GM19025 (cell line): ENCODE data around the gene RHOB.
"Not testable (repeated sequence)": the region's sequence is repeated elsewhere in the genome, so short reads cannot be mapped to it uniquely, and the experiment has no call there.

ENCODE experiments used
- ATAC-seq: cut with Tn5 transposase; IDR thresholded peaks from one replicate; pipeline ENCODE4 v1.9.1; 2021; ENCODE audit warnings: mild to moderate bottlenecking, low read depth, moderate library complexity; ENCODE audit not compliant: unreplicated experiment

The RHOB gene

DNA sequence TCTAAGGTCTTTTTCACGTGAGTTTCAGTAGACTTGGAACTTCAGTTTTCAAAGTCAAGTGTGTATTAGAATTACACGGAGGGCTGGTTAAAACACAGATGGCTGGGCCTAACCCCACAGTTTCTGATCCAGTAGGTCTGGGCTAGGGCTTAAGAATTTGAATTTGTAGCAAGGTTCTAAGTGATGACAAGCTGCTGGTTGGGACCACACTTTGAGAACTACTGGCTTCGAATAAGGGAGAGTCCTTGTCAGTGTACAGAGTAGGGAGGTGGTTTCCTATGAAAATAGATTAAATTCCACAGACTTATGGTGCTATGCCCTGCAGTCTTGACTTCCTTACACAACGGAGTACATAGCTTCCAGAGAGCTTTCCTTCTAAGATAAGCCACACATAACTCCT lies 4.5 kb downstream of the RHOB start:
- ATAC-seq: no peak

DNA sequence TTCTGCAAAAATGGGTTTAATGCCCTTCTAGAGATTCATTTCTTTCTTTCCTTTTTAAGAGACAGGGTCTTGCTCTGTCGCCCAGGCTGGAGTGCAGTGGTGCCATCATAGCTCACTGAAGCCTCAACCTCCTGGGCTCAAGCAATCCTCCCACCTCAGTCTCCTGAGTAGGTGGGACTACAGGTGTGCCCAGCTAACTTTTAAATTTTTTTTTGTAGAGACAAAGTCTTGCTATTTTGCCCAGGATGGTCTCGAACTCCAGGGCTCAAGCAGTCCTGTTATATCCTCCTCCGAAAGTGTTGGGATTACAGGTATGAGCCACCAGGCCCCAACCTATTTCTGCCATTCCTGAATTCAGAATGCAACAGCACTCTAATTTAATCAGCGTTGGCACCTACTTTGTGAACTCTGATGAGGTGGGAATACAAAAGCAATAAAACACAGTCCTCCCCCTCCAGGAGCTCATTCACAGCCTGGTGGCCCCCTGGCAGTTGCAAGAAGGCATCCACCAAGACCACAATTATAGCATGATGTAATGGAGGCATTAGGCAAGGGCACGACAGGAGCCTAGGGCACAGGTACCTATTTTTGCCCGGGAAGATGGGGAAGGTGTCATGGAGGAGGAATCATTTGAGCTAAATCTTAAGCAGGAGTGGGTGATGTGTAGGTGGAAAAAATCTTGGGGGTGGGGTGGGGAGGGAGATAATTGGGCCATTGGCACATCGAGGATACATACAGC lies 5.1 kb downstream of the RHOB start:
- no peak for ATAC-seq

DNA sequence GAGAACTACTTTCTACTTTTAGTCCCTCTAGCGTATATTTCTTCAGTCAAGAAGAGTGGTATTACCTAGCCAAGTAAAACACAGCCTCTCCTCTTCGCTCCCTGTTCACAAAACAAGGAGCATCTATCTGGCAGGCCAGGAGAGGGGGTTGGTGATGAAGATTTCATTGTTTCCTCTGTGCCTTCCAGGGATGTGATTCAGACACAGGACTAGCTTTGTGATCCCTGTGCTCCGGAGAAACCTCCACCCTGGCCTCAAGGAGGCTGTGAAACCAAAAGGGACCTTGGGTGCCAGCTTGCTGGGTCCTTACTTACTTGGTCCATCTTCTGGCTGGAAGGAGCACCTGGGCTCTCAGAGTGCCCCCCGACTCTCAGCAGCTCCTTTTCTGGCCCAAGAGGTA lies 5.7 kb downstream of the RHOB start:
- no peak for ATAC-seq

DNA sequence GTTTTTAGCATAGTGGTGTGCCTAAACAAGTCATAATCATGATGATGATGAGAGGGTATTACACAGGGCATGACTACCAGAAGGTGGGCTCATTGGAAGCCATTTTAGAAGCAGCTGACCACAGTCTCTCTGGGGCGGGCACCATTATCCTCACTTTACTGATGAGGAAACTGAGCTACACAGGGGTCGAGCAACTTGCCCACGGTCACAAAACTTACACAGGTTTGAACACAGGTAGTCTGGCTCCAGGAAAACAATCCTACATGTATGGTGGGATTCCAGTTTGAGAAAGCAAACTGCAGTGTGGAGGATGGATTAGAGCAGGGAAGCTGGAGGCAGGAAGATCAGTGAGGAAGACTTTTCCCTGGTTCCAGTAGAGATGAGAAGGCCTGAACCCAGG lies 6.2 kb downstream of the RHOB start:
- ATAC-seq: no peak

DNA sequence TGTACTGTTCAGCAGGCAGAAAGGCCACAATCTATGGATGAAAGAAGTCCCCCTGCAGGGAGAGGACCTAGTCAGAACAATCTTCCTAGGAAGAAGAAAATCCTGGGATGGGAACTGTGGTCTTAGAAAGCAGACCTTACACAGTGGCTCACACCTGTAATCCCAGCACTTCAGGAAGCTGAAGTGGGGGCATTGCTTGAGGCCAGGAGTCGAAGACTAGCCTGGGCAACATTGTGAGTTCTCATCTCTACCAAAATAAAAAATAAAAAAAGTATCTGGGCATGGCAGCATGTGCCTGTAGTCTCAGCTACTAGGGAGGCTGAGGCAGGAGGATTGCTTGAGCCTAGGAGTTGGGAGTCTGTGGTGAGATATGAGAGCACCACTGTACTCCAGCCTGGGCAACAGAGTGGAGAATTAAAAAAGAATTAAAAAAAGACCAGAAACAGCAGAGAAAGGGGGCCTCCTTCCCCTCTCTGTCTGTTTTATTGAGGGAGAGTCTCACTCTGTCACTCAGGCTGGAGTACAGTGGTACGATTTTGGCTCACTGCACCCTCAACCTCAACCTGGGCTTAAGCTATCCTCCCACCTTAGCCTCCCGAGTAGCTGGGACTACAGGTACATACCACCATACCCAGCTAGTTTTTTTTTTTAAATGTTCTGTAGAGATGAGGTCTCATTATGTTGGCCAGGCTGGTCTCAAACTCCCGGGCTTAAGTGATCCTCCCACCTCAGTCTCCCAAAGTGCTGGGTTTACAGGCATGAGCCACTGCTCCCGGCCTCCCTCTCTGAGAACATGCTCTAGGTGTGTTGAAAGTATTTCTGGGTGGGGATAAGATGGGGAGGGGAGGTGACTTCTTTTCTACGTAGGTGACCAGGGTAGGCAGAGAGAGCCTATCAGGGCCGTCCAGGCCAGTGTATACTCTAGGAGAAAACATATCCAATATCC lies 7.4 kb downstream of the RHOB start:
- no peak for ATAC-seq

DNA sequence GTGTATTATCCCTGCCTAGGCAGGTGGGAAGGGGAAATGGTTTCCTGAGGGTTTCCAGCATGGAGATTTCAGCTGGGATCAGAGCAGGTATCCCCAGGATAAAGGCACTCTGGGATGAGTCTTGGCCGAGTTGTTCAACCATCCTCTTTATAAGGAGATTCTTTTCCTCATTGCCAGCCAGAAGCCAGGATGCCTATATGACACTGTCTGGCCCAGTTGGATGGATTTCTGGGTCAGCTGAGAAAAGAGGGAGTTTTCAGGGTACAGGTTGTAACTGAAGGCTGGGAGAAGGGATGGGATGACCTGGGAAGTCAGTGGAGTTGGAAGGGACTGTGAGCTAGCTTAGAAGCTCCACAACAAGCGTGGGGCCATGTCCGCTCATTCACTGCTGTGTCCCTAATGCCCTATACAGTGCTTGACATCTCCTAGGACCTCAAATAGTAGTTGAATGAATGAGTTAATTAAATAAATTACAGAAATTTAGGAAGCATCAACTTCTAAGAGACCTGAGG lies 8.3 kb downstream of the RHOB start:
- ATAC-seq: no peak

DNA sequence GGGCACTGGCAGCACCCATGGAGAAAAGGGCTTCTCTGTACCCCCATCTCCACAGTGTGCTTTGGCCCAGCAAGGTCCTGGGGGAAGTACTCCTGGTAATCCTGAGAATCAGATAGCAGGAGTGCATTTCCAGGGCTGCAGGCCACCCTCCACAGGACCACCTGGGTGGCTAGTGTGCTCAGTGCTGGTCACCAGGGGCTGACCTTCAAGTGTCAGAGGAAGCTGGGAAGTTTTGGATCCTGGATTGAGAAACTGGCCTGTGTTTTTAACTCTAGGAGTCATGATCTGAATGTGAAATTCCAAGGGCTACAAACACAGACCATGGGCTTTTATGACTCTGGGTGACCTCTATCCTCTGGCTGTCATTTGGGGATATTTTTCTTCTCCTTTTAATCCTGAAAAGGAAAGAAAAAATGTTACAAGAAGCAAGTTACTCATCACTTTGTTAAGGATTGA lies 9.3 kb downstream of the RHOB start:
- no peak for ATAC-seq

DNA sequence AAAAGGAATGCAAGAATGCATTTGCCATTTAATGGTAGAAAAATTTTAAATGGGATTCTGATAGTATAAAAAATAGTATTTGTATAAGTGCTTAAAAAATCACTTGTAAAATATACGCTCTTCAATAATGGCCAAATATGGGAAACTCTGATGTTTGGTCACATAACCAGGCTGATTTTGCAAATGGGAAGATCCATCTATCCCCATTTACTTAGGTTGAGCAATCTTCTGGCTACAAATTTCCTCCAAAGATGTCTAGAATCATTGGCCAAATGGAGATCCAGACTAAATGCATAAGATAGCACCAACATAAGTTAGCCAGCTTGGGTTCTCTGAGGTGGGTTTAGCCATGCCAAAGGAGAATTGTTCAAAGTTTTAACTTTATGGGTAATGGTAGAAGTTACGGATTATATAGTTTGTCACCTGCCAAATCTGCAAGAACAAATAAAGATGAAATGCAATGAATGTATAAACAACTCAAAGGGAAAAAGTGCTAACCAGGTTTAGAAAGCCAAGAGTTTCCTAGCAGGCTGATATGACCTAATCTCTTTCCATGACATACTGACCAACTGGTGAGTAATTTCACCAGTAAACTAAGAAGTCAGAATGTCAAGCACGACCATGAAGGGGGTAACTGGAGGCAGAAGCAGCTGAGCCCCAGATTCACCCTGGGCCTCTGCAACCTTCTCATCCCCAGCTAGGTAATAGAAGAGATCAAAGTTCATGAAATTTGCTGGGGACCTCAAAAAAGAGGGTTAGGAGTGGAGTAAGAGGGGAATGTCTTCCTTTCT lies 10.0 kb downstream of the RHOB start:
- no peak for ATAC-seq

DNA sequence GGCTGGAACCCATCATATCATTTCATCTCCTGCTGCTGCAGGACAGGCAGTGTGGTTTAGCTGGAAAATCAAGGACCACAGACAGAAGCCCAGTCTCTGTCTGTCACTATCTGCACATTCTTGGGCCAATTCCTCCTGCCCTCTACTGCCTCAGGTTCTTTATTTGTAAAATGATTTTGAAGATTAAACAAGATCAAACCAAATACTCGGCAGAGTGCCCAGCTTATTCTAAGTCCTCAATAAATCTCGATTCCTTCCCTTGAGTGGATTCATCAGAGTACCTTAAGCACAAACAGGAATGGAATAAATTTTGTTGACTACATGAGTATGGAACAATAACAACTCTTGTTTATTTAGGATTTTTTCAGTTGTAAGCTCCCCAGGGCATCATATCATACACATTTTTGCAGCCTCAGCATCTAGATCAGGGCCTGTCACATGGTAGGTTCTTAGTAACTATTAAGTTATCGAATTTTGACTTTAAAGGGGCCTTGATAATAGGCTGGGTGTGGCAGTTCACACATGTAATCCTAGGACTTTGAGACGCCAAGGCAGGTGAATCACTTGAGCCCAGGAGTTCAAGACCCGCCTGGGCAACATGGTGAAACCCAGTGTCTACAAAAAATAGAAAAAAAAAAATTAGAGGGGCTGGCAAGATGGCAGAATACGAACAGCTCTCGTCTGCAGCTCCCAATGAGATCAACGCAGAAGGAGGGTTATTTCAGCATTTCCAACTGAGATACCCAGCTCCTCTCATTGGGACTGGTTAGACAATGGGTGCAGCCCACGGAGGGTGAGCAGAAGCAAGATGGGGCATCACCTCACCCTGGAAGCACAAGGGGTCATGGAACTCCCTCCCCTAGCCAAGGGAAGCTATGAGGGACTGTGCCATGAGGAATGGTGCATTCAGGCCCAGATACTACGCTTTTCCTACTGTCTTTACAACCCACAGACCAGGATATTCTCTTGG lies 11.1 kb downstream of the RHOB start:
- ATAC-seq: no peak

DNA sequence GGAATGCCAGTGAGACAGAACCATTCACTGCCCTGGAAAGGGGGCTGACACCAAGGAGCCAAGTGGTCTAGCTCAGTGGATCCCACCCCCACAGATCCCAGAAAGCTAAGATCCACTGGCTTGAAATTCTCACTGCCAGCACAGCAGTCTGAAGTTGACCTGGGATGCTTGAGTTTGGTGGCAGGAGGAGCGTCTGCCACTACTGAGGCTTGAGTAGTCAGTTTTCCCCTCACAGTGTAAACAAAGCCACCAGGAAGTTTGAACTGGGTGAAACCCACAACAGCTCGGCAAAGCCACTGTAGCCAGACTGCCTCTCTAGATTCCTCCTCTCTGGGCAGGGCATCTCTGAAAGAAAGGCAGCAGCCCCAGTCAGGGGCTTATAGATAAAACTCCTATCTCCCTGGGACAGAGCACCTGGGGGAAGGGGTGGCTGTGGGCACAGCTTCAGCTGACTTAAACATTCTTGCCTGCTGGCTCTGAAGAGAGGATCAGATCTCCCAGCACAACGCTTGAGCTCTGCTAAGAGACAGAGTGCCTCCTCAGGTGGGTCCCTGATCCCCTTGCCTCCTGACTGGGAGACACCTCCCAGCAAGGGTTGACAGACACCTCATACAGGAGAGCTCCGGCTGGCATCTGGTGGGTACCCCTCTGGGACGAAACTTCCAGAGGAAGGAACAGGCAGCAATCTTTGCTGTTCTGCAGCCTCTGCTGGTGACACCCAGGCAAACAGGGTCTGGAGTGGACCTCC lies 12.0 kb downstream of the RHOB start:
- ATAC-seq: not testable (repeated sequence)

DNA sequence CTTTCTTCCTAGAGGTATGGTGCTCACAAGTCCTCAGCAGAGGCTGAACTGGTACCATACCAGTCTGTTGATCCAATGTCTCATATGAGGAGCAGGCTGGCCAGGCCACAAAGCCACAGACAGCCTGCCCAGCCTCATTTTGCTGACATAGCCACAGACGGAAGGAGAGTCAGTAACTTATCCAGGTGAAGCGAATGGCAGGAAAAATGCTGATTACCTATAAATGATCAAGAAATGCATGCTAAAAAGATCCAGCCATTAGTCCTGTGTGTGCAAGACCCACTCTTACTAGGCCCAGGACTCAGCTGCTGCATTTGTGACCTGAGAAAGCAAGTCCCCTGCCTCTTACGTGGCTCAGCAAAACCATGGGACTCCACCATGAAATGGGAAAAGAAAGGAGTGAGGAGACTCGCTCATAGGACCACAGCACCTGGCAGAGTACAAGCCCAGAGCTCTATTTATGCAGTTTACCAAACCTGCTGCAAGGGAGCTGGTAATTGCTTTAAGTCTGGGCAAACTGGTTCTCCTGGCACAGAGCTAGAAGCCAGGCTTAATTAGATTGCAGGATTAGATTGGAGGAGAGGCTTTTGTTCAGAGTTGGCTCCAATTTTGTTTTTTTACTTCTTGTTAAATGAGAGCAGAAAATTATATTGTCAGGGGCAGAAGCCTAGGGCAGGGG lies 19.0 kb downstream of the RHOB start:
- ATAC-seq: no peak

DNA sequence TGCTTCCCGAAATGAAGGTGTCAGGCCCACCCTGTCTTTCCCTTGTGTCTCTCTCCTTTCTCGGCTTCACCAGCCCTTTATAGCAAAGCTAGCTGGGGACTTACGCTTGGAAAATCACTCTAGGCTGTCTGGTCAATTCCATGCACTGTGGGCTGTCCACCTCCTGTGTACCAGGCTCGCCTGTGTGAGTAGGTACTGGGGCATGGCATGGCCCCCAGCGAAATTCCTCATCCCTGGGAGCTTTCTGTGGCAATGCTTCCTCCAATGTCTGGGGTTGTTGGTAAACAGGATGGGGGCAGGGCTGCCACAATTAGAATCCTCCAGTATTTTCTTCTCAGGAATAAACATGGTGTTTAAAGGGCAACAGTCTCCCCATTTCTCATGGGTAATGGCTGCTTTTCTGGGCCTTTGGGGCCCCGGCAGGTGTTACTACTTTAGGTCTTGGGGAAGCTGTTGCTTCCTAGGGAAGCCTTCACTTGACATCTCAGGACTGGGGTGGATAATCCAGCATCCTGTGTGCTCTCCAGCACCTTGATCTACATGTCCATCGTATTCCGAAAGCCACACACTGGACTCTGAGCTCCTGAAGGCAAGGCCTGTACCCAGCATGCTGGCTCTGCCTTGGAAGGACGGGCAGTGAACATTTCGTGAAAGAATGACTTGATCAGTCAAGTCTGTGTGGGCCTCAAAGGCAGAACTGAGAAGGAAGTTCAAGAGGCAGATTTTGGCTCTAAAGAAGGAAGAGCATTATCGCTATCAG lies 21.1 kb downstream of the RHOB start:
- no peak for ATAC-seq

DNA sequence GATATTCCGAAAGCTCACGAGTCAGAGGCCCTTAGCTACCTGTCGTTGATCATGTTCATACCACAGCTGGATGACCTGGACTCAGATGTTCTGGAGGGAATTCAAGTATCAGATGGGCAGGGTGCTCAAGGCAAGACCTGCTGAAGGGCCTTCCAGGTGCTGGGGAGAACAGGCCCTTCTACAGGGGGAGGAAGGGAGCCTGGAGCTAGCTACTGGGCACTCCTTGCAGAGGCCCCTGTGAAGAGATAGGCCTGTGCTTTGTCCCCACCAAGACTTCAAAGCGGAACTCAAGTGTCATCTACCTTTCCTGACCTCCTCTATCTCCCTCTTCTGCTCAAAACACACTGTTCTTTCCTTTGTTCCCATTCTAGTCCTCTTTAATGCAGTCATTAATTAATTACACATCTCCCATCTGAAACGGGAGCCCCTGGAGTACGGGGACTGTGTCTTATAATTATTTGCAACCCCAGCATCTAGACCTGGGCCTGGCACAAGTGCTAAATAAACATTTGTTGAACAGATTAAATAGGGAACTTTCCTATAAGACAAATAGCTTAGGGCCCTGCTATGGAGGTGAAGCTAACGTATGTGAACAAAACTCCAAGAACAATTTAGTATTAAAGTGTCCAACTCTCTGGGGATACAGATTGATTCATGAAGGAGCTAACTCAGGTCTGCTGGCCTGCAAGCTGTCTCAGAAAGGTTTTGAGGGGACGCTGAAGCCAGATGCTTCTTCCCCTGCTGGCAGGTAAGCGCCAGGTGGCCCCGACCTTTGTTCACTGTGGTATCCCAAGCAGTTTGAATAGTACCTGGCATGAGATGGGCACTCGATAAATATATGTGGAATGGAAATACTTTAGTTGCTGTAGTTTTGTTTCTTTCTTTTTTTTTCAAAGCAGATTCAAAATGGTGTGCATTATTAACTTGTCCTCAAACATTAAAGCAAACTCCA lies 22.0 kb downstream of the RHOB start:
- no peak for ATAC-seq

DNA sequence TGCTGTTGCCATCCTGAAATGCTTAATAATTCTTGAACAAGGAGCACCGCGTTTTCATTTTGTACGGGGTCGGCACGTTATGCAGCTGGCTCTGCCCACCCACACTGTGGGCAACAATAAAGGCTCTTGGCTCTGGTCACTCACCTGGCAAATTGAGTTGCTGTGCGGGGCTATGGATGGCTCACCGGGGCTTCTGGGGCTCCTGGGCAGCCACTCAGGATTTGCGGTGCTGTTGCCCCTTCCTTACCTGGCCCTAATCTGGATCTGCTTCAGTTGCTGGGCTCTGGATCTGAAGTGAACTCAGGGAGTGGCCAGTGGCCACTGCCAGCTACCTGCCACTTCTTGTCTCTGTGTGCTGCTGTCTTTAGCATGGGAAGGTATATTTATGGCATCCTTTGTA lies 22.7 kb downstream of the RHOB start:
- no peak for ATAC-seq

DNA sequence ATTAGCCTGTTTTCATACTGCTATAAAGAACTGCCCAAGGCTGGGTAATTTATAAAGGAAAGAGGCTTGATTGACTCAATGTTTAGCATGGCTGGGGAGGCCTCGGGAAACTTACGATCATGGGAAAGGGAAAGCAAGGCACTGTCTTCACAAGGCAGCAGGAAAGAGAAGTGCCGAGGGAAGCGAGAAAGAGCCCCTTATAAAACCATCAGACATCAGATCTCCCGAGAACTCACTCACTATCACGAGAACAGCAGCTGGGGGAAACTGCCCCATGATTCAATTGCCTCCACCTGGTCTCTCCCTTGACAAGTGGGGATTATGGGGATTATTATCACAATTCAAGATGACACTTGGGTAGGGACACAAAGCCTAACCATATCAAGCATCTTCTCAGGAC lies 23.3 kb downstream of the RHOB start:
- ATAC-seq: no peak

DNA sequence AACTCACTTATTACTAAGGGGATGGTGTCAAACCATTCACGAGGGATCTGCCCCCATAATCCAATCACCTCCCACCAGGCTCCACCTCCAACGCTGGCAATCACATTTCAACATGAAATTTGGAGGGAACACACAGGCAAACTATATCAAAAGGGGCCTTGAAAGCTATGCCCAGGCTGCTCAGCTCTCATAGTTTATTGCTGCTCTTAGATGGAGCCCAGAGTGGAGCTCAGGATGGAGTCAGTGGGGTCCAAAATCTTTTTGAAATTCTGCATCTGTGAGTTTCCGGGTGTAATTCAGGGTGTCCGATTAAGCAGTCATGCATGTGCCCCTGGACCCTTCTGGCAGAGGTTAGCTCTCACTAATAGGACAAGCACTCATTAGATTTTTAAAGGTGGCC lies 24.3 kb downstream of the RHOB start:
- ATAC-seq: no peak
